HG02840 (cell line): ENCODE measurements around the gene BFSP1.

Experiments used
- ATAC-seq: cut with Tn5 transposase; IDR thresholded peaks from one replicate; pipeline ENCODE4 v1.9.1; 2021; ENCODE audit warnings: mild to moderate bottlenecking, moderate library complexity, moderate number of reproducible peaks; ENCODE audit not compliant: unreplicated experiment, low FRiP score

Gene BFSP1

GRCh38 chr20:17469246-17470030 is 61.7 kb downstream of the BFSP1 start:
- no peak for ATAC-seq

GRCh38 chr20:17468073-17468840 is 62.9 kb downstream of the BFSP1 start:
- ATAC-seq: no peak

GRCh38 chr20:17467120-17467655 is 64.0 kb downstream of the BFSP1 start:
- no peak for ATAC-seq

- no peak for ATAC-seq
These were observed 64.5 kb downstream of the BFSP1 start for GRCh38 chr20:17466641-17467040.

- ATAC-seq: no peak
These were observed 65.9 kb downstream of the BFSP1 start for GRCh38 chr20:17465236-17465635.

GRCh38 chr20:17463711-17464110 is 67.5 kb downstream of the BFSP1 start:
- no peak for ATAC-seq

- ATAC-seq: no peak
These were observed 69.2 kb downstream of the BFSP1 start for GRCh38 chr20:17461941-17462340.

GRCh38 chr20:17460119-17460518 is 71.1 kb downstream of the BFSP1 start:
- no peak for ATAC-seq

GRCh38 chr20:17457588-17458190 is 73.5 kb downstream of the BFSP1 start:
- no peak for ATAC-seq

- no peak for ATAC-seq
These were observed 74.1 kb downstream of the BFSP1 start for GRCh38 chr20:17457079-17457478.

GRCh38 chr20:17456279-17456678 is 74.9 kb downstream of the BFSP1 start:
- no peak for ATAC-seq

- no peak for ATAC-seq
These were observed 77.6 kb downstream of the BFSP1 start for GRCh38 chr20:17453592-17453991.

GRCh38 chr20:17452441-17452840 is 78.7 kb downstream of the BFSP1 start:
- ATAC-seq: no peak

GRCh38 chr20:17449031-17449430 is 82.1 kb downstream of the BFSP1 start:
- ATAC-seq: no peak

- ATAC-seq: no peak
These were observed 83.1 kb downstream of the BFSP1 start for GRCh38 chr20:17448071-17448470.

GRCh38 chr20:17446171-17446570 is 85.0 kb downstream of the BFSP1 start:
- no peak for ATAC-seq

GRCh38 chr20:17445543-17445942 is 85.6 kb downstream of the BFSP1 start:
- no peak for ATAC-seq

GRCh38 chr20:17444091-17444490 is 87.1 kb downstream of the BFSP1 start:
- no peak for ATAC-seq
